Measurements from ENCODE around the gene ZFYVE9. TPM values are rescaled to one million over a fixed set of nuclear protein-coding genes. Genes with fewer than 3 reads are reported as not detected.
A peak's percentile ranks its signal among the peaks of the same experiment; 100 is the strongest.

Gene ZFYVE9
- total and polyA plus RNA-seq, 2 of the 13 experiments (the other 11 are each of a cell fraction or from before 2014, with no cell fraction given): 9.2 to 19.8 TPM

DNA sequence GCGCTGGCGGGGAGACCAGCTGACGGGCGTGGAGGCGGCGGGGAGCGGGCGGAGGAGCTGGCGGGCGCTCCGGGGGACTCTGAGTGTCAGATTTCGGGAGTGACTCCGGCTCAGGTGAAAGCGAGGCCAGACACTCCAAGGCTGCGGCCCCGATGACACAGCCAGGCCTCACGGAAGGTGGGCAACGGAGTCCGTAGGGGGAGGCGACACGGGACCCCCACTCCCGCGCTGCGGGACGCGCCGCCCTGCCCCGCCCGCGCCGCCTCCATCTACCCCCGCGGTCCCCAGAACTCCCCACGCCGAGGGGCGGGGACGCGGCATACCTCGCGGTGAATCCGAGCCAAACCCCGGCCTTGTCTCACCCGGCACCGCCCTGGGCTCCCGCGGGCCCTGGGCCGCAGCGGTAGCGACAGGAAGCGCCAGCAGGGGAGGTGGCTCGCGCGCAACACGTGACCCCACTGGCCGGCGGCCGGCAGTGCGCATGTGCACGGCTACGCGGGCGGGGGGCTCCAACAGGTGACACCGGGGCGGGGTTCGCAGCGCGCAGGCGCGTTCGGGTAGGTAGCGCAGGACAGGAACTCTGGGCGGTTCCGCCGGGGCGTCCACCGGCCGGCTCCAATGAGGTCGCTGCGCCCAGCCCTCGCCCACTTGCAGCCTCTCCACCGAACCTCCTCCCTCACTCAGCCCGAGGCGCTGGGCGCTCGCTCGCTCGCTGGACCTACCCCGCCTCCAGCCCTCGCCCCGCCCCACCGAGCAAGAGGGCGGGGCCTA, 224.0 kb downstream of the ZFYVE9 start, which contains the start of gene CC2D1B (continued):
- no peak for TF ChIP-seq EHMT2 (IDR thresholded peaks at IDR 0.05; ENCODE audit: borderline replicate concordance, low read depth, low read length)
- TF ChIP-seq SIN3B (IDR thresholded peaks at IDR 0.05; ENCODE audit: low read length): no peak
- TF ChIP-seq, protein P1, sequence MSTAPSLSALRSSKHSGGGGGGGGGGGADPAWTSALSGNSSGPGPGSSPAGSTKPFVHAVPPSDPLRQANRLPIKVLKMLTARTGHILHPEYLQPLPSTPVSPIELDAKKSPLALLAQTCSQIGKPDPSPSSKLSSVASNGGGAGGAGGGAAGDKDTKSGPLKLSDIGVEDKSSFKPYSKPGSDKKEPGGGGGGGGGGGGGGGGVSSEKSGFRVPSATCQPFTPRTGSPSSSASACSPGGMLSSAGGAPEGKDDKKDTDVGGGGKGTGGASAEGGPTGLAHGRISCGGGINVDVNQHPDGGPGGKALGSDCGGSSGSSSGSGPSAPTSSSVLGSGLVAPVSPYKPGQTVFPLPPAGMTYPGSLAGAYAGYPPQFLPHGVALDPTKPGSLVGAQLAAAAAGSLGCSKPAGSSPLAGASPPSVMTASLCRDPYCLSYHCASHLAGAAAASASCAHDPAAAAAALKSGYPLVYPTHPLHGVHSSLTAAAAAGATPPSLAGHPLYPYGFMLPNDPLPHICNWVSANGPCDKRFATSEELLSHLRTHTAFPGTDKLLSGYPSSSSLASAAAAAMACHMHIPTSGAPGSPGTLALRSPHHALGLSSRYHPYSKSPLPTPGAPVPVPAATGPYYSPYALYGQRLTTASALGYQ (CRISPR knock-in tag; IDR thresholded peaks at IDR 0.05): no peak
- TF ChIP-seq ZNF7 (CRISPR knock-in tag; IDR thresholded peaks at IDR 0.05): no peak
- TF ChIP-seq ZFYVE20 (CRISPR knock-in tag; IDR thresholded peaks at IDR 0.05; ENCODE audit: borderline replicate concordance, low read depth): peak; percentile 73; the same call in 1 of the 2 replicates
- no peak for TF ChIP-seq CCDC6 (CRISPR knock-in tag; IDR thresholded peaks at IDR 0.05)
- TF ChIP-seq ZNF33B (CRISPR knock-in tag; IDR thresholded peaks at IDR 0.05): no peak
- no peak for TF ChIP-seq GTF2F1 (IDR thresholded peaks at IDR 0.05; ENCODE audit: low read length)
- no peak for TF ChIP-seq TRIM24 (CRISPR knock-in tag; IDR thresholded peaks at IDR 0.05)
- peak; percentile 52; the same call in 1 of the 2 replicates for TF ChIP-seq ZBTB3 (CRISPR knock-in tag; IDR thresholded peaks at IDR 0.05; ENCODE audit: borderline replicate concordance, low read depth)
- TF ChIP-seq, protein P2, sequence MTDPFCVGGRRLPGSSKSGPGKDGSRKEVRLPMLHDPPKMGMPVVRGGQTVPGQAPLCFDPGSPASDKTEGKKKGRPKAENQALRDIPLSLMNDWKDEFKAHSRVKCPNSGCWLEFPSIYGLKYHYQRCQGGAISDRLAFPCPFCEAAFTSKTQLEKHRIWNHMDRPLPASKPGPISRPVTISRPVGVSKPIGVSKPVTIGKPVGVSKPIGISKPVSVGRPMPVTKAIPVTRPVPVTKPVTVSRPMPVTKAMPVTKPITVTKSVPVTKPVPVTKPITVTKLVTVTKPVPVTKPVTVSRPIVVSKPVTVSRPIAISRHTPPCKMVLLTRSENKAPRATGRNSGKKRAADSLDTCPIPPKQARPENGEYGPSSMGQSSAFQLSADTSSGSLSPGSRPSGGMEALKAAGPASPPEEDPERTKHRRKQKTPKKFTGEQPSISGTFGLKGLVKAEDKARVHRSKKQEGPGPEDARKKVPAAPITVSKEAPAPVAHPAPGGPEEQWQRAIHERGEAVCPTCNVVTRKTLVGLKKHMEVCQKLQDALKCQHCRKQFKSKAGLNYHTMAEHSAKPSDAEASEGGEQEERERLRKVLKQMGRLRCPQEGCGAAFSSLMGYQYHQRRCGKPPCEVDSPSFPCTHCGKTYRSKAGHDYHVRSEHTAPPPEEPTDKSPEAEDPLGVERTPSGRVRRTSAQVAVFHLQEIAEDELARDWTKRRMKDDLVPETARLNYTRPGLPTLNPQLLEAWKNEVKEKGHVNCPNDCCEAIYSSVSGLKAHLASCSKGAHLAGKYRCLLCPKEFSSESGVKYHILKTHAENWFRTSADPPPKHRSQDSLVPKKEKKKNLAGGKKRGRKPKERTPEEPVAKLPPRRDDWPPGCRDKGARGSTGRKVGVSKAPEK (CRISPR knock-in tag; IDR thresholded peaks at IDR 0.05; ENCODE audit: borderline replicate concordance): no peak
- TF ChIP-seq ZNF251 (CRISPR knock-in tag; IDR thresholded peaks at IDR 0.05): no peak
- TF ChIP-seq KLF6 (CRISPR knock-in tag; IDR thresholded peaks at IDR 0.05): peak; percentile 43; the same call in 1 of the 2 replicates
- TF ChIP-seq NBN (conservative IDR thresholded peaks at IDR 0.05): no peak
- no peak for TF ChIP-seq NFE2L2 (IDR thresholded peaks at IDR 0.05; ENCODE audit: low read length)
- 0 out of 2 replicates have a peak, but pooled peaks have one; percentile 11 for TF ChIP-seq NR1H2 (CRISPR knock-in tag; IDR thresholded peaks at IDR 0.05; ENCODE audit: borderline replicate concordance, low read depth)
- TF ChIP-seq, protein P3, sequence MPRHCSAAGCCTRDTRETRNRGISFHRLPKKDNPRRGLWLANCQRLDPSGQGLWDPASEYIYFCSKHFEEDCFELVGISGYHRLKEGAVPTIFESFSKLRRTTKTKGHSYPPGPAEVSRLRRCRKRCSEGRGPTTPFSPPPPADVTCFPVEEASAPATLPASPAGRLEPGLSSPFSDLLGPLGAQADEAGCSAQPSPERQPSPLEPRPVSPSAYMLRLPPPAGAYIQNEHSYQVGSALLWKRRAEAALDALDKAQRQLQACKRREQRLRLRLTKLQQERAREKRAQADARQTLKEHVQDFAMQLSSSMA (CRISPR knock-in tag; IDR thresholded peaks at IDR 0.05): no peak
- no peak for TF ChIP-seq MED8 (CRISPR knock-in tag; IDR thresholded peaks at IDR 0.05; ENCODE audit: insufficient replicate concordance)
- no peak for TF ChIP-seq PITX1 (CRISPR knock-in tag; IDR thresholded peaks at IDR 0.05)
- TF ChIP-seq, protein P4, sequence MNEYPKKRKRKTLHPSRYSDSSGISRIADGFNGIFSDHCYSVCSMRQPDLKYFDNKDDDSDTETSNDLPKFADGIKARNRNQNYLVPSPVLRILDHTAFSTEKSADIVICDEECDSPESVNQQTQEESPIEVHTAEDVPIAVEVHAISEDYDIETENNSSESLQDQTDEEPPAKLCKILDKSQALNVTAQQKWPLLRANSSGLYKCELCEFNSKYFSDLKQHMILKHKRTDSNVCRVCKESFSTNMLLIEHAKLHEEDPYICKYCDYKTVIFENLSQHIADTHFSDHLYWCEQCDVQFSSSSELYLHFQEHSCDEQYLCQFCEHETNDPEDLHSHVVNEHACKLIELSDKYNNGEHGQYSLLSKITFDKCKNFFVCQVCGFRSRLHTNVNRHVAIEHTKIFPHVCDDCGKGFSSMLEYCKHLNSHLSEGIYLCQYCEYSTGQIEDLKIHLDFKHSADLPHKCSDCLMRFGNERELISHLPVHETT (CRISPR knock-in tag; conservative IDR thresholded peaks at IDR 0.05): peak; percentile 57; the same call in 1 of the 2 replicates
- TF ChIP-seq ZNF441 (CRISPR knock-in tag; IDR thresholded peaks at IDR 0.05; ENCODE audit: borderline replicate concordance): peak; percentile 29; the same call in 1 of the 2 replicates
- peak; percentile 42; the same call in 1 of the 2 replicates for TF ChIP-seq ZFP37 (CRISPR knock-in tag; IDR thresholded peaks at IDR 0.05; ENCODE audit: borderline replicate concordance)
- peak; percentile 61 for TF ChIP-seq HNRNPLL (IDR thresholded peaks at IDR 0.05; ENCODE audit: low read depth, low read length, poor library complexity, severe bottlenecking)
- peak; percentile 41; the same call in 1 of the 2 replicates for TF ChIP-seq SP2 (CRISPR knock-in tag; IDR thresholded peaks at IDR 0.05)

All from HepG2 (cell line).